ENCODE results near the gene CYP24A1. TPM values are rescaled to one million over a fixed set of nuclear protein-coding genes. Genes with fewer than 3 reads are reported as not detected.

The CYP24A1 gene
- total and polyA plus RNA-seq, 2 of the 13 experiments (the other 11 are each of a cell fraction or from before 2014, with no cell fraction given), result 9.4 to 32.7 TPM

DNA sequence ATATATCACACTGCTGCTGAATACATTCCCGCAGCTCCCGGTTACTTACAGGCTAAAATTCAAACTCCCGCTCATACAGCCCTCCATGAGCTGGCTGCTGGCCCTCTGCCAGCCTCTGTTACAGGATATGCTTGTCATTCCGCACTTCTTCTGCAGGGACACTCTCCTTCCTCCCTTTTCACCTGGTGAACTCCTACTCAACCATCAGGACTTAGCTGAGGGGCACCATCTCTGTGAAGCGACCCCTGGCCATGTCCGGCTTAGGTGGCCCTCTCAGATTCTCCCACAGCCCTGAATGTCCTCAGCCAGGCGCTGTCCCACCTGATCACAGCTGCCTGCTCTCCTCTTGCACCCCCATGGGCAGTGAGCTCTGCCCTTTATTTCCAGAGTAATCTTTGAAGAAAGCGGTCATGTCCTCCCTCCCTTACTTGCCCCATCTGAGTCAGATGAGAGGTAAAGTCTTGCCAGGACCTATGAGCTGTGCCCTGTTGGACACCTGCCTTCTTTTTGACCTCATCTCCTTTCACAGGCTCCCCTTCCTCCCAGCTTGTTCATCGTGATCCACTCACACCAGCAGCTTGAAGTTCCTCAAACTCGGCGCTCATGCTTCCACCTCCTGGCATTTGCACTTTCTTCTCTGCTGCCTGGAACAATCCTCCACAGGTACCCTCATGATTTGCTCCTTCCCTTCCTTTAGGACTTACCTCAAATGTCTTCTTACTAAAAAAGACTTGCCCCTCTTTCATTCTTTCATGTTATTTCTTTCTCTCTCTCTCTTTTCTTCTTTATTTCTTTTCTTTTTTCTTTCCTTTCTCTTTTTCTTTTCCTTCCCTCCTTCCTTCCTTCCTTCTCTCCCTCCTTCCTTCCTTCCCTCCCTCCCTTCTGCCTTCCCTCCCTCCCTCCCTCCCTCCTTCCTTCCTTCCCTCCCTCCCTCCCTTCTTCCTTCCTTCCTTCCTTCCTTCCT lies 5.6 kb downstream of the CYP24A1 start:
- ATAC-seq (peak; percentile 17; the same call in 2 of the 3 replicates), DNase-seq (ENCODE audit: low spot score) (peak; percentile 47), FAIRE-seq (no peak)
- Histone ChIP-seq H3K4me2 (ENCODE audit: low read depth, low read length) (no peak overlapping the region), H3K27me3 (ENCODE audit: control insufficient read depth in 1 of 2, insufficient read depth in 2 of 2, low read length in 2 of 2) (no peaks in the 10 kb centered on the region), H3K4me3 (replicated peaks in 1 of 3; ENCODE audit: insufficient read depth in 1 of 3, low read depth in 2 of 3, low read length in 3 of 3) (no peak overlapping the region), H3K4me1 (ENCODE audit: insufficient read depth, low read length) (peaks cover 47% of the 10 kb centered on the region), H3K27ac (ENCODE audit: extremely low read length, insufficient read depth, low read length) (no peak overlapping the region), H3K36me3 (replicated peaks in 1 of 2; ENCODE audit: control insufficient read depth in 1 of 2, insufficient read depth in 2 of 2, low read length in 2 of 2) (no peaks in the 10 kb centered on the region), H3K9ac (ENCODE audit: insufficient read depth, low read depth, low read length) (no peak overlapping the region; the same call in 1 of the 2 replicates), H3K79me2 (ENCODE audit: insufficient read depth, low read length) (no peaks in the 10 kb centered on the region), H3K9me3 (ENCODE audit: low read length) (no peaks in the 10 kb centered on the region), H2AFZ (ENCODE audit: low read length) (no peak overlapping the region), H4K20me1 (ENCODE audit: insufficient read depth, low read length) (no peaks in the 10 kb centered on the region)
- ChIA-PET POLR2A (interaction anchor here (0.8 to 3.9 kb wide), 4 partner anchors 35 to 64 kb away, joined by 3 to 19 read pairs (median 10); no protein-coding TSS in a partner anchor), CTCF (ENCODE audit: low intra/inter-chr PET ratio, low total read pairs) (no interaction called here)
- intact Hi-C loops (cut with micrococcal nuclease; ENCODE audit: unreplicated experiment) (loop anchor here (2.0 kb wide), 1 partner anchor 35 kb away; no protein-coding TSS in a partner anchor), in situ Hi-C loops (cut with HindIII; ENCODE audit: extremely low pct_ligation_motif_present, low pct_unique_long_range_greater_than_20kb) (no loop called here)
- WGBS (ENCODE audit: low lambda C conversion rate), result 94% methylated on average over 11 of the region's 11 CpGs
- no TSS peak for BruUV-seq (replicated peaks)
- TF ChIP-seq PCBP2 (optimal IDR thresholded peaks at IDR 0.05; ENCODE audit: low read depth, low read length, poor library complexity, severe bottlenecking) (peak; percentile 84), GTF2F1 (IDR thresholded peaks at IDR 0.05; ENCODE audit: low read length) (no peak), ZNF263 (CRISPR knock-in tag; IDR thresholded peaks at IDR 0.05) (peak; percentile 18; the same call in 1 of the 2 replicates)

- no peak overlapping the region for H2AFZ ChIP-seq (ENCODE audit: low read length)
- no peak overlapping the region for H3K9ac ChIP-seq (ENCODE audit: insufficient read depth, low read depth, low read length)
- H3K4me1 ChIP-seq (ENCODE audit: insufficient read depth, low read length), result peaks cover 36% of the 10 kb centered on the region
- in situ Hi-C loops (cut with HindIII; ENCODE audit: extremely low pct_ligation_motif_present, low pct_unique_long_range_greater_than_20kb), result no loop called here
- ChIA-PET POLR2A (interaction anchor here (1.5 to 3.4 kb wide), 2 partner anchors 60 to 63 kb away, joined by 4 to 16 read pairs; no protein-coding TSS in a partner anchor), CTCF (ENCODE audit: low intra/inter-chr PET ratio, low total read pairs) (no interaction called here)
- H3K9me3 ChIP-seq (ENCODE audit: low read length), result no peaks in the 10 kb centered on the region
- no peaks in the 10 kb centered on the region for H3K27me3 ChIP-seq (ENCODE audit: control insufficient read depth in 1 of 2, insufficient read depth in 2 of 2, low read length in 2 of 2)
- no peak overlapping the region for H3K4me2 ChIP-seq (ENCODE audit: low read depth, low read length)
- H3K27ac ChIP-seq (ENCODE audit: extremely low read length, insufficient read depth, low read length), result no peak overlapping the region
- ATAC-seq, result no peak
- intact Hi-C loops (cut with micrococcal nuclease; ENCODE audit: unreplicated experiment), result no loop called here
- 97% methylated on average over 7 of the region's 7 CpGs for WGBS (ENCODE audit: low lambda C conversion rate)
- H4K20me1 ChIP-seq (ENCODE audit: insufficient read depth, low read length), result no peaks in the 10 kb centered on the region
- no peak for DNase-seq (ENCODE audit: low spot score)
- FAIRE-seq, result no peak
- H3K36me3 ChIP-seq (replicated peaks in 1 of 2; ENCODE audit: control insufficient read depth in 1 of 2, insufficient read depth in 2 of 2, low read length in 2 of 2), result no peaks in the 10 kb centered on the region; a peak in 1 of 5 replicates
- TF ChIP-seq ZNF275 (CRISPR knock-in tag; IDR thresholded peaks at IDR 0.05; ENCODE audit: borderline replicate concordance), result no peak
- TF ChIP-seq MAFF (IDR thresholded peaks at IDR 0.05; ENCODE audit: low read depth, low read length), result peak; percentile 75
- peak; percentile 80 to 83 for TF ChIP-seq MAFK (conservative IDR thresholded peaks at IDR 0.05 in 1 of 2, IDR thresholded peaks at IDR 0.05 in 1 of 2; ENCODE audit: low read length in 2 of 2)
- BruUV-seq (replicated peaks), result no TSS peak
- H3K4me3 ChIP-seq (replicated peaks in 1 of 3; ENCODE audit: insufficient read depth in 1 of 3, low read depth in 2 of 3, low read length in 3 of 3), result no peak overlapping the region
- H3K79me2 ChIP-seq (ENCODE audit: insufficient read depth, low read length), result no peaks in the 10 kb centered on the region
These were observed 6.7 kb downstream of the CYP24A1 start for GRCh38 chr20:54166987-54167662.
